GM20431 (cell line): Measurements from ENCODE around the gene CDK5RAP3.

ENCODE experiments used
- in situ Hi-C: fragments of 300-500 bp; cut with MseI, MboI; formaldehyde crosslinking; loops from one replicate; pipeline ENCODE4 v1.15.0; 2020; ENCODE audit warnings: low sequenced_read_pairs; ENCODE audit not compliant: unreplicated experiment

The CDK5RAP3 gene

GRCh38 chr17:48014595-48015111 is 43.7 kb downstream of the CDK5RAP3 start:
- in situ Hi-C loops: loop anchor here (5.0 to 10.0 kb wide), 2 partner anchors 32 to 60 kb away; partner anchors contain the start of gene PRR15L

DNA sequence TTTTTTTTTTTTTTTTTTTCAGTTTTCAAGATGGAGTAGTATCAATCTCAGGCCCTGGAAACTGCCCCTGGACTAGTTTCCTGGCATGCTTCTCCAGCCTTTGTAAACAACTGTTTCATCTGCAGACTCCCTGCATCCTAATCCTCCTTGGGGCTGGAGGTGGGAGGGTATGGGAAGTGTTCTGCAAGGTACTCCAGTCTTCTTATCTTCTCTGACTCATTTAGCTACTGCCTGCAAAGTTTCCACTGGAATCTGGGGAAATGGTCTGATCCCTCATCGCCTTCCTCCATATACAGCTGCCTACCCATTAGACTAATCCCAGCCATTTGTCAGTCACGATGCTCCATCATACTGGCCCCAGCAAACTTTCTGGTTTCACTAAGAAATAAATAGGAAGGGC is 45.2 kb downstream of the CDK5RAP3 start:
- in situ Hi-C loops: loop anchor here (5.0 to 10.0 kb wide), 2 partner anchors 34 to 61 kb away; partner anchors contain the start of gene PRR15L

DNA sequence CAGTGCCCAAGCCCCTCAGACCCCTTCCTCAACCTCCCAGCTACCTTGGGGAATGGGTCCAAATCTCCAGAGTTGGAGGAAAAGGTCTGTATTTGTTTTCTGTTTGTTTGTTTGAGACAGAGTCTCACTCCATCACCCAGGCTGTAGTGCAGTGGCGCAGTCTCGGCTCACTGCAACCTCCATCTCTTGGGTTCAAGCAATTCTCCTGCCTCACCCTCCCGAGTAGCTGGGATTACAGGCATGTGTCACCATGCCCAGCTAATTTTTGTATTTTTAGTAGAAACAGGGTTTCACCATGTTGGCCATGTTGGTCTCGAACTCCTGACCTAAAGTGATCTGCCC is 46.9 kb downstream of the CDK5RAP3 start:
- in situ Hi-C loops: loop anchor here (5.0 to 10.0 kb wide), 2 partner anchors 35 to 63 kb away; partner anchors contain the start of gene PRR15L

DNA sequence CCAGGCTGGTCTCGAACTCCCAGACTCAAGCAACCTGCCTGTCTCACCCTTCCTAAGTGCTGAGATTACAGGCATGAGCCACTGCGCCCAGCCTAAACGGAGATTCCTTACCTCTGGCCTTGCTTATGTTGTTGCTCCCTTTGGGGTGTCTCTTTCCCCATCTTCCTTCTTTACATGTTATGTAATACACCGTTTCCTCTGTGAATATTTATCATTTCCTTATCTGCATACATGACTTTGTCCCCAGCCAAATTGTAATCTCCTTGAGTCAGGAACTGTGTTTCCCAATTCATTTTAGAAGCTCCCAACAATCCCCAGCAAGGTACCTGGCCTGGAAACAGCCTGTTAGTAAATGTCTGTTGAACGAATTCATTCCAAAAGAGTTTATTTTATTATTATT is 51.0 kb downstream of the CDK5RAP3 start:
- in situ Hi-C loops: loop anchor here (10.0 kb wide), 1 partner anchor 53 kb away; no protein-coding TSS in a partner anchor

- in situ Hi-C loops: loop anchor here (10.0 kb wide), 1 partner anchor 52 kb away; no protein-coding TSS in a partner anchor
Measured at GRCh38 chr17:48022901-48023300, 52.0 kb downstream of the CDK5RAP3 start.

- in situ Hi-C loops: loop anchor here (10.0 kb wide), 1 partner anchor 51 kb away; no protein-coding TSS in a partner anchor
Measured at GRCh38 chr17:48023400-48024148, 52.7 kb downstream of the CDK5RAP3 start.

DNA sequence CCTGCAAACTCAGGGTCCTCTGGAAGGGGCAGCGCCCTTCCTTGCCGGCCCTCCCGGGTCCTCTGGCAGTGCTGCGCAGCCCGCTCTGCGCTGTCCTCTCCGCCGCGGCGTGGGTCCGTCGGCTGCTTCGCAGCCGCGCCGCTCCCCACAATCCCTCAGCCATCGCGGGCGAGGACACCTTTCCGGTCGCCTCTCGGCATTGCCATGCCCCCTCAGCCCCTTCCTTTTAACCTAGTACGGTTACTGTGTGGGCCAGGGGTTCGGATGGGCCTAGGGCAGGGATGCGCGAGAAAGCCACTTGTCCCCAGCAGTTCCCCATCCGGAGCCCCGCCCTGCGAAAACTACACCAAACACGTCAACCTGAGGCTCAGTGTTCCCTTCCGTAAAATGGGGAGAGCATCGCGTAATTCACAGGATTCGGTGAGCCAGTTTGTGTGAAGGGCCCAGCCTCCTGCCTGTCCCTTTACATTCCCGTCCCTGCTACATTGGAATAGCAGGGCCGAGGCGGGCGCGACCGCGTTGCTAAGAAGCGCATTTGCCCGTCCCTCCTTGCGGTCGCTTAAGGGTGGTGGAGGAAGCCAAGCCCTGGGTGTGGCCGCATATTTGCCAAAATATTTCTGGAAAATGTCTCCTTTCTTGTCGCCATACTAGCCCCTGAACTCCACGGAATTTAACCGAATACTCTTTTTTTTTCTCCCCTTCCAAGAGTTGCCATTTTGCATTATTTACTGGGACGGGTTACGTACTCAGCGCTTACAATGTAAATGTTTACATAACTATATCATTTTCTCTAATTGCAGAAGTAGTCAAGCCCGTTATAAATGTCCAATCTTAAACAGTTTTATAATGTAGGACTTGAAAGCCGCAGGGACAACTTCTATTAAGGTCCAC is 53.5 kb downstream of the CDK5RAP3 start:
- in situ Hi-C loops: loop anchor here (10.0 kb wide), 1 partner anchor 50 kb away; no protein-coding TSS in a partner anchor

DNA sequence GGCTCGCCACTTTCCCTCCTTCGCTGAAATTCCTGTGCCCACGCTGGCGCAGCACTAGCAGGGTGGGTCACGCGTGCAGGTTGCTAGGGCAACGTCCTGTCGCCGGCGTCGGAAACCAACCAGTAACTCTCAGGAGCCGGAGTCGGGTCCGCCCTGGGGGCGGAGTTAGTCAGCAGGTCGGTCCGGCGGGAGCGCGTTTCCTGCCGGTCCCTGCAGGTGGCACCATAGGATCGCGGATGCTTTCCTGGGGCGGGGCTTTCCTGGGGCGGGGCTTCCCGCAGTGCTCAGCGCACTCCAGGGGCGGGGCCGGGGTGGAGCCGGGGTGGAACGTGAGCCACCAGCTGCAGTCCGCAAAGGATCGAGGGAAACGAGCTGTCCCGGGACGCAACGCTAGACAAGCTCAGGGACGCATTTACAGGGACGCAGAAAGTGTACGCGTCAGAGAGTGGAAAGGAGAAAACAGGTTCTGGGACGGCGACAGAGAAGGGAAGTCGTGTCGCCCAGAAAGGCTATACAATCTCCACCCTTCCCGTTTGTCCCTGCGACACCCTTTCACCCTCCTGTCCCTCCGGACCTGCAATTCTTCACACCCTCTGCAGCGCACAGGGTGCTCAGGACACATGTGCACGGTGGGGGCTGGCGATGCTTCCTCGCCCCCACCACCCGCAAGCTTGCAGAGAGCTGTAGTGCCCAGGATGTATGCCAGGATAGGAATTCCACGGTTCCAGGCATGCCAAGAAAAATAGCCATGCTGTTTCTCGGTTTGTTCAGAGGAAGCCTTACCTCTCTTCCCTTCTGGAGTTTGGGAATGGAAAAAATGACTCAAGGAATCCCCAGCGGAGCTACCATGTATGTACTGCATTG is 54.4 kb downstream of the CDK5RAP3 start:
- in situ Hi-C loops: loop anchor here (10.0 kb wide), 1 partner anchor 50 kb away; no protein-coding TSS in a partner anchor

GRCh38 chr17:48025904-48026501 is 55.1 kb downstream of the CDK5RAP3 start:
- in situ Hi-C loops: loop anchor here (10.0 kb wide), 1 partner anchor 49 kb away; no protein-coding TSS in a partner anchor

- in situ Hi-C loops: loop anchor here (10.0 kb wide), 1 partner anchor 48 kb away; no protein-coding TSS in a partner anchor
Measured at GRCh38 chr17:48026502-48027321, 55.8 kb downstream of the CDK5RAP3 start.

DNA sequence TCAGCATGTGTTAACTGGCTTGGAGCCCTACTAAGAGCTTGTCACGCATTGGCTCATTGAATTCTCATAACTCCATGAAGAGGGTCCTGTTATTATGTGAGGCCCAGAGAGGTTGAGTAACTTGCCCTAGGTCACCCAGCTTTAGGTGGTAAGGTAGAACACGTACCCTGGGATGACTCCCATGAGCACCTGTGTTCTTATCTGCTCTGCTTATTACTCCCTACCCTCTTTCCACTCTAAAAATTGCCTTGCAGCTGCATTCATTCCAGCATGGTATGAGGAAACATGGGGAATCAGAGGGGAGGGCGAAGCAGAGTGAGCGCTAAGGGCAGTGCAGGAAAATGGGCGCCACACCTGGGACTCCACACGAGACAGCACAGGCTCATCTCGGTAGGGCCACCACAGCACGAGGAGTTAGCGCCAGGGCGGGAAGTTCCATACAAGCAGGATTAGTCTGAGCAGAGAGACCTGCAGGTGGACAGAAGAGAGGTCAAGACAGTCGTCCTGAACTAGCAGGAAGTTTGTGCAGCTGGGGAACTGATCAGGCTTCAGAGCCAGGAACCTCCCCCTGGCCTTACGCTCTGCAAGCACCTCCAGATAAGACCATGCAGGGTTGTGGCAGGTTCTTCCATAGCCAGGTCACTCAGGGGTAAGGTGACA is 56.5 kb downstream of the CDK5RAP3 start:
- in situ Hi-C loops: loop anchor here (10.0 kb wide), 1 partner anchor 47 kb away; no protein-coding TSS in a partner anchor

GRCh38 chr17:48028736-48029135 is 57.8 kb downstream of the CDK5RAP3 start:
- in situ Hi-C loops: loop anchor here (10.0 kb wide), 1 partner anchor 46 kb away; no protein-coding TSS in a partner anchor

- in situ Hi-C loops: no loop called here
Measured at GRCh38 chr17:48030531-48030930, 59.6 kb downstream of the CDK5RAP3 start.
